H1 (cell line): ENCODE data around the gene ZNF462. TPM values are rescaled to one million over a fixed set of nuclear protein-coding genes. Genes with fewer than 3 reads are reported as not detected.

Experiments
- CTCF ChIA-PET: fragments of 300-600 bp; sonication (Branson Sonifier 250); formaldehyde crosslinking; loops from one replicate; lab custom pipeline; 2021; ENCODE audit not compliant: partially characterized antibody; lab: Charles Lee
- POLR2A ChIA-PET: fragments of 300-600 bp; sonication (Branson Sonifier 250); formaldehyde crosslinking; loops from one replicate; lab custom pipeline; 2021; ENCODE audit warnings: inconsistent platforms; ENCODE audit not compliant: partially characterized antibody; lab: Charles Lee
- DNase-seq, 2 experiments: peaks; one replicate each; pipeline versions ENCODE4 v3.0.0 to v3.0.0-alpha.2; 2010 to 2022; ENCODE audit warnings: low spot score in 2 of 2, low read depth in 1 of 2, mixed read lengths in 1 of 2
- FAIRE-seq: peaks from 2 replicates; lab custom pipeline; 2011; peaks lifted over from hg19 to GRCh38; lab: Jason Lieb, UNC
- H2AFZ ChIP-seq: 2 replicates; pipeline ENCODE4 v1.8.1; 2012; ENCODE audit warnings: low read length, inconsistent platforms
- H2AK5ac ChIP-seq: 2 replicates; pipeline ENCODE4 v1.6.1; 2013; ENCODE audit warnings: low read depth, low read length
- H2BK120ac ChIP-seq: replicated peaks from 2 replicates; pipeline ENCODE3; 2013; ENCODE audit warnings: low read depth, low read length, inconsistent platforms
- H2BK12ac ChIP-seq: 2 replicates; pipeline ENCODE4 v1.6.1; 2013; ENCODE audit warnings: low read depth, low read length
- H2BK15ac ChIP-seq: 2 replicates; pipeline ENCODE4 v1.6.1; 2013; ENCODE audit warnings: low read length
- H2BK20ac ChIP-seq: 2 replicates; pipeline ENCODE4 v1.6.1; 2013; ENCODE audit warnings: low read length
- H2BK5ac ChIP-seq: 2 replicates; pipeline ENCODE4 v1.6.1; 2013; ENCODE audit warnings: low read depth, low read length
- H3K14ac ChIP-seq: 2 replicates; pipeline ENCODE4 v1.6.1; 2013; ENCODE audit warnings: inconsistent platforms; ENCODE audit not compliant: insufficient read length
- H3K18ac ChIP-seq: 2 replicates; pipeline ENCODE4 v1.6.1; 2013; ENCODE audit warnings: low read length; ENCODE audit errors: extremely low read depth
- H3K23ac ChIP-seq: 2 replicates; pipeline ENCODE4 v1.6.1; 2013; ENCODE audit warnings: inconsistent platforms; ENCODE audit not compliant: insufficient read length
- H3K23me2 ChIP-seq: 2 replicates; pipeline ENCODE4 v1.6.1; 2013; ENCODE audit warnings: low read depth, low read length
- H3K27ac ChIP-seq: 2 replicates; pipeline ENCODE4 v1.6.1; 2011; ENCODE audit warnings: low read depth, low read length, inconsistent platforms
- H3K27me3 ChIP-seq, 4 experiments: replicated peaks in 1 of 4; 1 replicate in 1 of 4; 2 replicates in 3 of 4; pipeline versions ENCODE4 v1.6.1 to v1.8.1; 2011 to 2013; ENCODE audit warnings: low read length in 3 of 4, mild to moderate bottlenecking in 3 of 4, inconsistent platforms in 2 of 4, mixed read lengths in 2 of 4, moderate library complexity in 1 of 4; ENCODE audit not compliant: control insufficient read depth in 3 of 4, insufficient read depth in 3 of 4; ENCODE audit errors: extremely low read depth in 1 of 4
- H3K36me3 ChIP-seq, 4 experiments: 2 replicates each; pipeline versions ENCODE4 v1.6.1 to v1.8.1; 2011 to 2013; ENCODE audit warnings: mild to moderate bottlenecking in 4 of 4, low read length in 3 of 4, moderate library complexity in 2 of 4, control low read depth in 1 of 4, inconsistent platforms in 1 of 4; ENCODE audit not compliant: insufficient read depth in 4 of 4, control insufficient read depth in 2 of 4
- H3K4ac ChIP-seq: replicated peaks from 2 replicates; pipeline ENCODE3; 2013; ENCODE audit warnings: low read length, low read depth, mixed read lengths, inconsistent platforms; ENCODE audit not compliant: insufficient read length
- H3K4me1 ChIP-seq, 4 experiments: replicated peaks in 1 of 4; 1 replicate in 1 of 4; 2 replicates in 3 of 4; pipeline versions ENCODE4 v1.6.1 to v1.8.1; 2011 to 2013; ENCODE audit warnings: low read length in 3 of 4, inconsistent platforms in 2 of 4, mixed read lengths in 1 of 4; ENCODE audit not compliant: insufficient read depth in 4 of 4, control insufficient read depth in 3 of 4
- H3K4me2 ChIP-seq, 2 experiments: 2 replicates each; pipeline versions ENCODE4 v1.6.1 to v1.8.1; 2011 to 2013; ENCODE audit warnings: low read depth in 2 of 2, low read length in 2 of 2, control low read depth in 1 of 2, inconsistent platforms in 1 of 2, mild to moderate bottlenecking in 1 of 2; ENCODE audit not compliant: insufficient read depth in 1 of 2
- H3K4me3 ChIP-seq, 4 experiments: fragments of 200-600, 300-600 bp in 1 of 4; sonication (generic), shearing (Covaris generic), sonication (Bioruptor Twin) in 1 of 4; 2 replicates each; pipeline versions ENCODE4 v1.5.1 to v1.8.1; 2011 to 2016; ENCODE audit warnings: low read length in 4 of 4, low read depth in 3 of 4, control low read depth in 2 of 4, inconsistent platforms in 2 of 4, mild to moderate bottlenecking in 2 of 4, mixed read lengths in 1 of 4, moderate library complexity in 1 of 4; ENCODE audit not compliant: insufficient read depth in 2 of 4; ENCODE audit errors: extremely low read depth in 1 of 4
- H3K56ac ChIP-seq: replicated peaks from 2 replicates; pipeline ENCODE3; 2013; ENCODE audit warnings: low read depth, mild to moderate bottlenecking, mixed read lengths, low read length, inconsistent platforms; ENCODE audit not compliant: insufficient read length
- H3K79me1 ChIP-seq: 2 replicates; pipeline ENCODE4 v1.6.1; 2013; ENCODE audit warnings: low read depth, low read length, control low read depth
- H3K79me2 ChIP-seq, 2 experiments: 2 replicates each; pipeline versions ENCODE4 v1.6.1 to v1.8.1; 2012 to 2013; ENCODE audit warnings: low read length in 2 of 2, mild to moderate bottlenecking in 2 of 2, inconsistent platforms in 1 of 2; ENCODE audit not compliant: insufficient read depth in 2 of 2, control insufficient read depth in 1 of 2
- H3K9ac ChIP-seq, 4 experiments: replicated peaks in 1 of 4; 1 replicate in 1 of 4; 2 replicates in 3 of 4; pipeline versions ENCODE4 v1.6.1 to v1.8.1; 2011 to 2013; ENCODE audit warnings: low read depth in 3 of 4, low read length in 3 of 4, control low read depth in 2 of 4, mild to moderate bottlenecking in 2 of 4, moderate library complexity in 2 of 4, inconsistent platforms in 1 of 4; ENCODE audit errors: extremely low read depth in 1 of 4
- H3K9me3 ChIP-seq, 2 experiments: 2 replicates each; pipeline versions ENCODE4 v1.6.1 to v1.8.1; 2012 to 2013; ENCODE audit warnings: mild to moderate bottlenecking in 2 of 2, moderate library complexity in 2 of 2, control low read depth in 1 of 2, inconsistent platforms in 1 of 2, low read depth in 1 of 2, low read length in 1 of 2, mixed read lengths in 1 of 2; ENCODE audit not compliant: insufficient read depth in 2 of 2
- H4K20me1 ChIP-seq, 2 experiments: replicated peaks in 1 of 2; 2 replicates each; pipeline versions ENCODE3 to v1.8.1; 2011 to 2013; ENCODE audit warnings: inconsistent platforms in 2 of 2, low read length in 2 of 2, mild to moderate bottlenecking in 1 of 2; ENCODE audit not compliant: insufficient read depth in 2 of 2, control insufficient read depth in 1 of 2
- H4K5ac ChIP-seq: 2 replicates; pipeline ENCODE4 v1.6.1; 2013; ENCODE audit warnings: low read length, low read depth, mixed read lengths, inconsistent platforms; ENCODE audit not compliant: insufficient read length
- H4K8ac ChIP-seq: 2 replicates; pipeline ENCODE4 v1.8.0; 2013; ENCODE audit warnings: mild to moderate bottlenecking, moderate library complexity, low read length, inconsistent platforms; ENCODE audit not compliant: insufficient read depth; ENCODE audit errors: extremely low read depth
- H4K91ac ChIP-seq: replicated peaks from 2 replicates; pipeline ENCODE3; 2013; ENCODE audit warnings: low read length, mixed read lengths, inconsistent platforms; ENCODE audit not compliant: insufficient read length
- BACH1 ChIP-seq: IDR thresholded peaks from 2 replicates; pipeline ENCODE4 v1.6.1; 2012; ENCODE audit warnings: low read length, improper control_type of control experiment
- CEBPB ChIP-seq: IDR thresholded peaks from 2 replicates; pipeline ENCODE4 v1.6.1; 2012; ENCODE audit warnings: low read depth, low read length
- E2F6 ChIP-seq: IDR thresholded peaks from 2 replicates; pipeline ENCODE4 v1.6.1; 2012; ENCODE audit warnings: inconsistent platforms
- HDAC6 ChIP-seq: IDR thresholded peaks from one replicate; pipeline ENCODE4 v1.7.1; 2012; ENCODE audit warnings: low read depth, mild to moderate bottlenecking, inconsistent platforms, low read length, moderate library complexity
- JUND ChIP-seq: IDR thresholded peaks from 2 replicates; pipeline ENCODE4 v1.6.1; 2011; ENCODE audit warnings: mild to moderate bottlenecking, improper control_type of control experiment, low read length
- KDM1A ChIP-seq: fragments of 200-600, 300-600 bp; sonication (generic); IDR thresholded peaks from 2 replicates; pipeline ENCODE4 v1.7.1; 2016; ENCODE audit warnings: mild to moderate bottlenecking, low read length, borderline replicate concordance
- MAFK ChIP-seq: IDR thresholded peaks from 2 replicates; pipeline ENCODE4 v1.6.1; 2012; ENCODE audit warnings: low read depth, mild to moderate bottlenecking, improper control_type of control experiment, low read length
- RAD21 ChIP-seq, 2 experiments: IDR thresholded peaks in 1 of 2; conservative IDR thresholded peaks in 1 of 2; 2 replicates each; pipeline ENCODE4 v1.6.1; 2011; ENCODE audit warnings: low read depth in 2 of 2, low read length in 2 of 2, improper control_type of control experiment in 1 of 2, inconsistent platforms in 1 of 2, mild to moderate bottlenecking in 1 of 2, moderate library complexity in 1 of 2
- SIN3A ChIP-seq, 2 experiments: IDR thresholded peaks in 1 of 2; conservative IDR thresholded peaks in 1 of 2; 2 replicates each; pipeline ENCODE4 v1.6.1; 2011 to 2012; ENCODE audit warnings: low read length in 2 of 2, improper control_type of control experiment in 1 of 2, low read depth in 1 of 2, mild to moderate bottlenecking in 1 of 2
- SP4 ChIP-seq: IDR thresholded peaks from 2 replicates; pipeline ENCODE4 v1.6.1; 2012; ENCODE audit warnings: low read length, inconsistent platforms
- SRF ChIP-seq: IDR thresholded peaks from 2 replicates; pipeline ENCODE4 v1.6.1; 2011; ENCODE audit warnings: mild to moderate bottlenecking, low read depth, low read length, moderate library complexity
- TEAD4 ChIP-seq: IDR thresholded peaks from 2 replicates; pipeline ENCODE4 v1.6.1; 2012; ENCODE audit warnings: low read depth, low read length, inconsistent platforms, mixed read lengths
- WGBS, 2 experiments: shearing (Covaris generic) in 1 of 2; methylation state at CpG; one replicate each; pipeline versions ENCODE4 v1.1.6 to v1.1.7; 2013 to 2015; ENCODE audit warnings: low lambda C conversion rate in 2 of 2, mixed read lengths in 2 of 2, inconsistent platforms in 1 of 2, low coverage in 1 of 2, missing lambda C conversion rate in 1 of 2; ENCODE audit not compliant: insufficient replicate concordance in 2 of 2, insufficient coverage in 1 of 2, insufficient read length in 1 of 2; ENCODE audit errors: extremely low coverage in 1 of 2, missing lambda C conversion rate in 1 of 2; 5-methylcytosine and 5-hydroxymethylcytosine counted together
- polyA plus RNA-seq, 7 experiments: library from polyadenylated mRNA; depleted of rRNA in 3 of 7; stranded (reverse) in 5 of 7; unstranded in 2 of 7; fragments of >200 nt in 5 of 7; fragments of 200-250 nt in 2 of 7; gene quantifications; 1 replicate in 5 of 7; 2 replicates in 1 of 7; 4 replicates in 1 of 7; pipeline versions ENCODE4 v1.2.1 to v1.2.3, GENCODE V29; 2011 to 2013; ENCODE audit warnings: missing spikeins in 2 of 7, mixed read lengths in 2 of 7
- total RNA-seq: library from RNA; stranded (reverse); fragmentation: NEBNext Ultra II Directional; extraction: Animal tissue kit (Norgen Biotek cat#: 25700); gene quantifications from 2 replicates; pipeline ENCODE4 v1.2.1, GENCODE V29; 2021

Gene ZNF462
- total and polyA plus RNA-seq, 2 of the 8 experiments (the other 6 are each of a cell fraction or from before 2014, with no cell fraction given), result 30.0 to 163 TPM

- DNase-seq, result no peak
- no peak overlapping the region for H2BK5ac ChIP-seq
- peaks cover 7 to 11% of the 10 kb centered on the region in 2 experiments for H4K20me1 ChIP-seq
- no peak overlapping the region for H2BK20ac ChIP-seq
- peak overlapping the region in 1 of 4 experiments; percentile 98; a peak in 1 of 8 replicates for H3K4me3 ChIP-seq
- no peak overlapping the region for H3K9ac ChIP-seq
- no peak overlapping the region for H4K8ac ChIP-seq
- H2AK5ac ChIP-seq, result no peak overlapping the region
- H3K14ac ChIP-seq, result no peak overlapping the region
- no peaks in the 10 kb centered on the region for H3K27me3 ChIP-seq
- no peak overlapping the region for H2BK15ac ChIP-seq
- peaks cover 65 to 100% of the 10 kb centered on the region in 2 experiments for H3K79me2 ChIP-seq
- POLR2A ChIA-PET, result interaction anchor here (3.4 kb wide), 1 partner anchor 11 kb away, joined by 15 read pairs; no protein-coding TSS in a partner anchor
- H3K23ac ChIP-seq, result no peak overlapping the region
- H3K18ac ChIP-seq, result no peak overlapping the region
- TF ChIP-seq KDM1A, result no peak
- no peak for TF ChIP-seq BACH1
- no peak for TF ChIP-seq SP4
- TF ChIP-seq JUND, result no peak
- TF ChIP-seq SIN3A (conservative IDR thresholded peaks at IDR 0.05 in 1 of 2, IDR thresholded peaks at IDR 0.05 in 1 of 2; ENCODE audit: low read depth in 1 of 2, low read length in 2 of 2), result no peak
- no peak for TF ChIP-seq E2F6
- TF ChIP-seq CEBPB, result no peak
- TF ChIP-seq MAFK, result no peak
- no peak for TF ChIP-seq HDAC6
- no peak for TF ChIP-seq RAD21 (IDR thresholded peaks at IDR 0.05 in 1 of 2, conservative IDR thresholded peaks at IDR 0.05 in 1 of 2; ENCODE audit: low read depth in 2 of 2, low read length in 2 of 2)
- TF ChIP-seq TEAD4, result no peak
- TF ChIP-seq SRF, result no peak
- TF ChIP-seq, all 59 proteins: peak for 0
- H4K91ac ChIP-seq, result no peak overlapping the region
- FAIRE-seq, result no peak
- WGBS, 2 experiments, result 80% methylated on average over 4 of the region's 4 CpGs; no CpG with 5 or more reads in 1 of the 2 experiments
- no peak overlapping the region for H2AFZ ChIP-seq
- H3K27ac ChIP-seq, result no peak overlapping the region
- CTCF ChIA-PET, result no interaction called here
- no peak overlapping the region for H2BK120ac ChIP-seq
- H3K79me1 ChIP-seq, result peaks cover 3% of the 10 kb centered on the region; the same call in 1 of the 2 replicates
- peak overlapping the region in 1 of 2 experiments; percentile 94; a peak in 1 of 4 replicates for H3K4me2 ChIP-seq
- H2BK12ac ChIP-seq, result no peak overlapping the region
- peaks cover 2 to 34% (median 13%) of the 10 kb centered on the region in 4 experiments; a peak in 6 of 7 replicates for H3K4me1 ChIP-seq
- H3K36me3 ChIP-seq, result peaks cover 0 to 23% (median 3%) of the 10 kb centered on the region in 4 experiments; a peak in 2 of 8 replicates
- H3K9me3 ChIP-seq, result no peaks in the 10 kb centered on the region
- H3K56ac ChIP-seq, result no peak overlapping the region
- H3K4ac ChIP-seq, result no peak overlapping the region
- H3K23me2 ChIP-seq, result peaks cover 4% of the 10 kb centered on the region
- no peak overlapping the region for H4K5ac ChIP-seq
Observed at GRCh38 chr9:106867286-106867685, 4.3 kb downstream of the ZNF462 start.
